Colonic mucosa (tissue), 4 donors: ENCODE results near the gene C1RL. TPM values are rescaled to one million over a fixed set of nuclear protein-coding genes. Genes with fewer than 3 reads are reported as not detected.

ENCODE experiments used
- DNase-seq: peaks from one replicate; pipeline ENCODE4 v3.0.0-alpha.2; 2020
- H3K27ac ChIP-seq: fragments of 200-600 bp; one replicate; pipeline ENCODE4 v1.8.0; 2021
- H3K27me3 ChIP-seq: fragments of 200-600 bp; one replicate; pipeline ENCODE4 v1.8.0; 2021
- H3K36me3 ChIP-seq: fragments of 200-600 bp; one replicate; pipeline ENCODE4 v1.8.0; 2021
- H3K4me1 ChIP-seq: fragments of 200-600 bp; one replicate; pipeline ENCODE4 v1.8.0; 2021; ENCODE audit warnings: mild to moderate bottlenecking
- H3K4me3 ChIP-seq: fragments of 200-600 bp; one replicate; pipeline ENCODE4 v1.8.0; 2021
- H3K9ac ChIP-seq, 2 donors: one replicate each; pipeline ENCODE4 v1.7.0; 2013; ENCODE audit warnings: control low read depth in 2 of 2, low read depth in 2 of 2, low read length in 2 of 2
- H3K9me3 ChIP-seq: fragments of 200-600 bp; one replicate; pipeline ENCODE4 v1.8.0; 2021
- CTCF ChIP-seq: fragments of 200-600 bp; IDR thresholded peaks from one replicate; pipeline ENCODE4 v1.8.0; 2022; ENCODE audit warnings: antibody characterized with exemption, mild to moderate bottlenecking
- intact Hi-C: fragments of 100-400 bp; cut with DNase I; formaldehyde crosslinking; loops from one replicate; pipeline ENCODE4 v1.14.1; 2022
- total RNA-seq, 2 donors: library from RNA; stranded (reverse); fragmentation: NEBNext Ultra II Directional in 1 of 2; extraction: Animal tissue kit (Norgen Biotek cat#: 25700) in 1 of 2; gene quantifications; one replicate each; pipeline ENCODE4 v1.2.1, GENCODE V29; 2021
- donor health status: healthy.
- donor health status: DM: no; HTN: no; CAD: no.
- donor health status: DM: no; HTN: no; CAD: no.

C1RL gene
- total RNA-seq, 2 donors from 2014 or later = 39.5 to 39.7 TPM

- Histone ChIP-seq H3K27me3 (no peaks in the 10 kb centered on the region), H3K9ac (peak overlapping the region; percentile 42 to 64)
- intact Hi-C loops = no loop called here
Measured at GRCh38 chr12:7130701-7131501, 21.9 kb upstream of the C1RL start.

GRCh38 chr12:7129872-7130691 lies 21.1 kb upstream of the C1RL start, which contains the start of gene CLSTN3:
TSS of gene CLSTN3 (plus strand) at chr12:7130371. CDS start at chr12:7130649, 278 bp downstream.
- intact Hi-C loops = no loop called here
- no peaks in the 10 kb centered on the region for H3K36me3 ChIP-seq
- H3K9me3 ChIP-seq = no peaks in the 10 kb centered on the region

More at GRCh38 chr12:7130701-7131501, 21.9 kb upstream of the C1RL start:
- peak overlapping the region; percentile 46 for H3K4me3 ChIP-seq
- H3K27ac ChIP-seq = no peak overlapping the region
- H3K9me3 ChIP-seq = no peaks in the 10 kb centered on the region
- TF ChIP-seq CTCF = no peak
- no peaks in the 10 kb centered on the region for H3K36me3 ChIP-seq
- peak; percentile 63 for DNase-seq
- no peaks in the 10 kb centered on the region for H3K4me1 ChIP-seq

DNA sequence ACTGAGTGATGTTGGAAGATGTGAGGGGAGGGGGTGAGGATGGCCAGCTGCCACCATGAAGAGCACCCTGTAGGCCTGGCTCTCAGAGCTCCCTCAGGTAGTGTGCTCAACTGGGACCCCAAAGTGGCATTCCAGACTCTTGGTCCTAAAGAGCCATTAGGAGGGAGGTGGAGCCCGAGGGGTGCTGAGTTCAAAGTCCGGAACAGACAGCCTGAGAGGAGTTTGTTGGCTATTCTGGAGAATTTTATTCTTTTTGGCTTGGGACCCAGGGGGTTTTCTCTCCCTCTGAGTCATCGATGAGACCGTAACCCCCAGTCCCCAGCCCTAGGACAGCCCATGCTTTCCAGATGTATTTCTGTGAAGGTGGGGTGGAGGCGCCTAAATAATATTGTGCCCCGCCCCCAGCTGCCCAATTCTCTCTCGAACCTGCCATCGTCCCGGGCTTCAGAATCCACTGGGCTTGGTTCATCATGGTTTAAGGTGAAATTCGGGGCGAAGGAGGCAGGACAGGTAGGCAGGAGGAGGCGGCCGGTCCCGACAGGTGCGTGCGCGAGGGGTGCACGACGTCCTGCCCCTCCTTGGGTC lies 20.4 kb upstream of the C1RL start:
- no peak for TF ChIP-seq CTCF
- Histone ChIP-seq H3K27me3 (no peaks in the 10 kb centered on the region), H3K36me3 (no peaks in the 10 kb centered on the region), H3K9ac (peak overlapping the region; percentile 42 to 79), H3K4me3 (peak overlapping the region; percentile 46), H3K27ac (peak overlapping the region; percentile 15), H3K9me3 (no peaks in the 10 kb centered on the region), H3K4me1 (no peaks in the 10 kb centered on the region)
- peak; percentile 38 for DNase-seq
- intact Hi-C loops = no loop called here

More at GRCh38 chr12:7129872-7130691, 21.1 kb upstream of the C1RL start, which contains the start of gene CLSTN3:
- DNase-seq = peak; percentile 79
- Histone ChIP-seq H3K9ac (peak within 1 kb of the TSS; percentile 42 to 79), H3K27ac (peak within 1 kb of the TSS; percentile 15), H3K4me1 (no peaks in the 10 kb centered on the region), H3K27me3 (no peaks in the 10 kb centered on the region), H3K4me3 (peak within 1 kb of the TSS; percentile 46)
- no peak for TF ChIP-seq CTCF

GRCh38 chr12:7128681-7129286 lies 19.8 kb upstream of the C1RL start, which contains the start of gene RBP5:
TSS of gene RBP5 (minus strand) at chr12:7128889. CDS start at chr12:7128775, 114 bp downstream.
- Histone ChIP-seq H3K4me3 (peak within 1 kb of the TSS; percentile 46), H3K27ac (peak within 1 kb of the TSS; percentile 18), H3K4me1 (no peaks in the 10 kb centered on the region), H3K9me3 (no peaks in the 10 kb centered on the region), H3K9ac (peak within 1 kb of the TSS; percentile 42 to 79), H3K27me3 (no peaks in the 10 kb centered on the region), H3K36me3 (no peaks in the 10 kb centered on the region)
- intact Hi-C loops = no loop called here
- no peak for TF ChIP-seq CTCF
- no peak for DNase-seq
